Adipocyte (in vitro differentiated cells): ENCODE data around the gene TMEM52B.
A peak's percentile ranks its signal among the peaks of the same experiment; 100 is the strongest.

Experiments
- DNase-seq: peaks from one replicate; pipeline ENCODE4 v3.0.0-alpha.2; 2015; ENCODE audit warnings: low read depth
- H3K27me3 ChIP-seq: replicated peaks from 2 replicates; pipeline ENCODE4 v1.7.0; 2013; ENCODE audit warnings: mild to moderate bottlenecking, low read length, moderate library complexity; ENCODE audit not compliant: control insufficient read depth, insufficient read depth
- H3K36me3 ChIP-seq: 2 replicates; pipeline ENCODE4 v1.7.0; 2013; ENCODE audit warnings: low read length, mild to moderate bottlenecking, moderate library complexity; ENCODE audit not compliant: control insufficient read depth, insufficient read depth, severe bottlenecking
- H3K4me1 ChIP-seq: 2 replicates; pipeline ENCODE4 v1.7.0; 2013; ENCODE audit warnings: mild to moderate bottlenecking, low read length, moderate library complexity; ENCODE audit not compliant: control insufficient read depth, insufficient read depth
- H3K4me3 ChIP-seq: 2 replicates; pipeline ENCODE4 v1.7.0; 2013; ENCODE audit warnings: mild to moderate bottlenecking, low read length, moderate library complexity
- H3K9ac ChIP-seq: 2 replicates; pipeline ENCODE4 v1.7.0; 2013; ENCODE audit warnings: mild to moderate bottlenecking, low read length, moderate library complexity
- H3K9me3 ChIP-seq: 2 replicates; pipeline ENCODE4 v1.7.0; 2013; ENCODE audit warnings: mild to moderate bottlenecking, low read length, moderate library complexity; ENCODE audit not compliant: control insufficient read depth

The TMEM52B gene

DNA sequence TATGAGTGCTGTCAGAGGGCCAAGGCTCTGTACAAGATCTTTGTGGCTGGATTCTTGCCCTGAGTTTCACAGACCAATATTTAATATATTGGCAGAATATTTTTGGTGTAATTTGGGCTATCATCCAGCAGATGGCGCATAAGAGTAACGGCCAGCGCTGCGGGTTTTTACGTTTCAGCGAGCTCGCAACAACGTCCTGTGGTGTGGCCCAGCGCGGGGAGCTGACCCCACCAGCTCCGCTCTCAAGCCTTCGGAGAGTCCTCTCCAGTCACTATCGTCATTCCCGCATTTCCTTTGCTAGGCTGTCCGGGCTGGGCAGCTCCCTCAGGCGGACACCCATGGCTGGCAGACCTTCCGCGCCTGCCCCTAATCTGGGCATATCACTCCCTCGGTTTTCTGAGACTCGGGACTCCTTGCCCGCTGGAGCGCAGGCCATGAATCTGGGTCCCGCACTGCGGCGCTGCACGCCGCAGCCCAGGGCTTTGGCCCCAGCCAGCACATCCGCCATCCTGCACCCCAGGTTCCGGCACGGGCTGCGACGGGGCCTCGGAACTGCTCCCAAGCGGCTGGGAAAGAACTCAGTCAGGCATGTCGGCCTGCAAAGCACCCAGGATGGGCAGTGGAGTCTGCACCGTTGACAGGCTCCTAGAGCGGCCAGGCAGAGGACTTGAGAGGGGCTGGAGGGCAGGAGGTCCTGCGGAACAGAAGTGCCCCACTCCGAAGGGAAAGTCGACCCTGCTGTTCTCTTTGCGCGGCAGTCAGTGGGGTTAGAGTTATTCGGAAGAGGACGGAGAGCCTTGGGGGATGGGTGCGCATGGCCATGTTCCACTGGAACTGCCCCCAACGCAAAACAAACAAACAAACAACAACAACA lies 25.3 kb upstream of the TMEM52B start:
- H3K4me1 ChIP-seq, result peaks cover 16% of the 10 kb centered on the region
- DNase-seq, result peak; percentile 85
- H3K27me3 ChIP-seq, result no peaks in the 10 kb centered on the region
- no peaks in the 10 kb centered on the region for H3K9me3 ChIP-seq
- H3K36me3 ChIP-seq, result no peaks in the 10 kb centered on the region
- peak overlapping the region; percentile 84 for H3K9ac ChIP-seq
- peak overlapping the region; percentile 79 for H3K4me3 ChIP-seq

DNA sequence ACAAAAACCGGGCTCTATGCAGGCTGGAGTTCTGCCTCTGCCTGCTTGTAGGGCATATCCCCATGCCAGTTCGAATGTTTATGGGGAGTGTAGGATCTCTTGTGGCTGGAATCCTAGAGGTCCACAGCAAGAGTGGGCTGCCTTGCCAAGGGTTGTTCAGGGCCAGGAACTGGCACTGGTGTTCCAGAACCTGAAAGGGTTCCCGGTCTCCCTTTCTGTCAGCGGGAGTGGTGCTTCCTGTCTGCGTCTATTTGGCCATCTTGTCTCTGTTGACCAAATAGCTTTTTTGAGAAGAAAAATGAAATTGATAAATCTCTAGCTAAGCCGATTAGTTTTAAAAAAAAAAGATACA lies 24.7 kb upstream of the TMEM52B start:
- Histone ChIP-seq H3K9me3 (no peaks in the 10 kb centered on the region), H3K4me3 (peak overlapping the region; percentile 79), H3K4me1 (peaks cover 16% of the 10 kb centered on the region), H3K9ac (peak overlapping the region; percentile 84), H3K27me3 (no peaks in the 10 kb centered on the region), H3K36me3 (no peaks in the 10 kb centered on the region)
- DNase-seq, result no peak

DNA sequence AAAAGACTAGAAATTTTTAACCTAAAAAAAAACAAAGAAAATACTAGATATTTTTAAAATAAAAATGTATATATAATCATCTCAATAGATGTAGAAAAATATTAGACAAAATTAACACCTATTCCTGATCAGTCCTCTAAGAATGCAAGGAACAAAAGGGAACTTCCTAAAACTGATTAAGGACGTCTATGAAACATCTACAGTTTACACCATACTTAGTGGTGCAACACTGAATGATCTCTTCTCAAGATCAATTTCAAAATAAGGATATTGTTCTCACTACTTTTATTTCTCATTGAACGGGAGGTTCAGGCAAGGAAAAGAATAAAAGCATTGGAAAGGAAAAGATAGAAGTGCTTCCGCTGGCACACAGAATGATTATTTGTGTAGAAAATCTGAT lies 22.9 kb upstream of the TMEM52B start:
- peaks cover 16% of the 10 kb centered on the region for H3K4me1 ChIP-seq
- no peaks in the 10 kb centered on the region for H3K9me3 ChIP-seq
- H3K4me3 ChIP-seq, result no peak overlapping the region
- DNase-seq, result no peak
- H3K9ac ChIP-seq, result no peak overlapping the region
- no peaks in the 10 kb centered on the region for H3K36me3 ChIP-seq
- H3K27me3 ChIP-seq, result no peaks in the 10 kb centered on the region

DNA sequence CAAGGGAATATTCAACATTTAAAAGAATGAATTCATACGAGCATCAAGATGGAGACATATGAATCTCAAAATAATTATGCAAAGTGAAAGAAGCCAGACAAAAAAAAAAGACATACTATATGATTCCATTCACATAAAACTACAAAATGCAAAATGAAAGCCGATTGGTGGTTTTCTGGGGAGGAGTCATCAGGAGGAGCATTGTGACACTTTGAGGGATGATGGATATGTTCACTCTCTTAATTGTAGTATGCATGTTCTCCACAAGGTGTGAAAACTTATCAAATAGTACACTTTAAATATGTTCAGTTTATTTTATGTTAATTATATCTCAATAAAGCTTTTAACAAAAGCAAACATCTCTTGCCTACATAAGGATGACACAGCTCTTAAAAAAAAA lies 20.4 kb upstream of the TMEM52B start:
- no peak for DNase-seq
- no peaks in the 10 kb centered on the region for H3K36me3 ChIP-seq
- no peaks in the 10 kb centered on the region for H3K9me3 ChIP-seq
- H3K4me3 ChIP-seq, result no peak overlapping the region
- peaks cover 8% of the 10 kb centered on the region for H3K4me1 ChIP-seq
- H3K27me3 ChIP-seq, result no peaks in the 10 kb centered on the region
- H3K9ac ChIP-seq, result no peak overlapping the region

DNA sequence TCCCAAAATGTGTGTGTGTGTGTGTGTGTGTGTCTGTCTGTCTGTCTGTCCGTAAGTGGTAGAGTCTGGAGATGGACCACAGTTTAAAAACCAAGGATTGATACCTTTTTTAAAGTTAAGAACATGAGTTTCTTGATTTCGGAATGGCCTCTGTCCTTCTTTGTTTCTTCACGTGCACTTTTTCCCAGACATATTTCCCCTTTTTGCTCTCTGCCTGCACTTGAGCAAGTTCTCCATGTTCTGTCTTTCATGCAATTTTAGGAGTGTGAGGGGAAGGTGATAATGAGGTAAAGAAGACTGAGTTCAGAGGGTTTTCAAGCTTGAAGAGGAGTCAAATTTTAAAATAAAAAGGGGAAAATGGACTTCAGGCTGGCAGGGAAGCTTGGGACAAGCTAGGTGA lies 19.6 kb upstream of the TMEM52B start:
- Histone ChIP-seq H3K9me3 (no peaks in the 10 kb centered on the region), H3K4me3 (no peak overlapping the region), H3K36me3 (no peaks in the 10 kb centered on the region), H3K9ac (no peak overlapping the region), H3K27me3 (no peaks in the 10 kb centered on the region), H3K4me1 (no peaks in the 10 kb centered on the region)
- no peak for DNase-seq

DNA sequence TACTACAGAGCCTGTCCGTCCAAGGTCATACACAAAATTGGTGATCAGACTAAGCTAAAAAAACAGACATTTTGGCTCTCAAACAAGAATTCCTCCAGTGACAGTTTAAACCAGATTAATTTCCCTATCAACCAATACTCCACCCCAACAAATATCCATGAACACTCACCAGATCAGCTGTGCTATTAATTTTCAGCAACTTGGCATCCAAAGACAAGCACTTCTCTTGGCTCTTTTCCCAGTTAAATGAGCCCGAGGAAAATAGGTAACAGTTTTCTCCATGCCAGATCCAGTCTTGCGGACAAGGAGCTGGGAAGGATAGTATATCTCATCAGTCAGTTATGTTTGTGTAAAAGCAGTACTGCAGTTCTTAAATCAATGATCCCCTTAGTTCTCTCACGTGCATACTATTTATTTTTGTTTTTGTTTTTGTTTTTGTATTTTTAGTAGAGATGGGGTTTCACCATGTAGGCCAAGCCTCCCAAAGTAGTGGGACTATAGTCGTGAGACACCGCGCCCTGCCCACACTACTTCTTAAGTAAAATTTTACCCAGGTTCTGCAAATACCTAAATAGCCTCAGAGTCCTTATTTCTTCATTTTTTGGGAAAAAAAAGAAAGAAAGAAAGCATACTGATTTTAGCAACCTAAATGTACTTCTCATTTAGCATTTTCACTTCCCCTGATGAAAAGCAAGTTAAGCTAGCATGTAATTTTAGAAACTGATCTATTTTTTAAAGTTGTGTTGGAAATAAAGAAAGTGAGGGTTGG lies 18.0 kb upstream of the TMEM52B start:
- DNase-seq, result no peak
- Histone ChIP-seq H3K4me1 (no peaks in the 10 kb centered on the region), H3K4me3 (no peak overlapping the region), H3K36me3 (no peaks in the 10 kb centered on the region), H3K27me3 (no peaks in the 10 kb centered on the region), H3K9me3 (no peaks in the 10 kb centered on the region), H3K9ac (no peak overlapping the region)

DNA sequence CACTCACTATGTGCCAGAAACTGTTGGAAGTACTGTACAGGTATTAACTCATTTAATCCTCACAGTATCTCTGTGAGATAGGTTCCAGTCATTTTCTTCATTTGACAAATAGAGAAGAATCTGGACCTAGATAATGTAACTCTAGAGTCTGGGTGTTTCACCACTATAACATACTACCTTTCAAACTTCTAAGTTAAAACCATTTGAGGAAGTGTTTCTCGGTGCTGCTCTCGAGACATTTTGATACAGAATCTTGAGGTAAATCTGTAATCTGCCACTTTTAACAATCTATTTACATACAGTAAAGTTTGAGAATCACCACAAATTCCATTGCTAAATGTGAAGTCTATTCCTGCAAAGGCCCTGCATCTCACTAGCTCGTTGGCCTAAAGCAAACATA lies 15.7 kb upstream of the TMEM52B start:
- DNase-seq, result no peak
- Histone ChIP-seq H3K4me3 (no peak overlapping the region), H3K9ac (no peak overlapping the region), H3K27me3 (no peaks in the 10 kb centered on the region), H3K4me1 (peaks cover 8% of the 10 kb centered on the region), H3K9me3 (no peaks in the 10 kb centered on the region), H3K36me3 (no peaks in the 10 kb centered on the region)

DNA sequence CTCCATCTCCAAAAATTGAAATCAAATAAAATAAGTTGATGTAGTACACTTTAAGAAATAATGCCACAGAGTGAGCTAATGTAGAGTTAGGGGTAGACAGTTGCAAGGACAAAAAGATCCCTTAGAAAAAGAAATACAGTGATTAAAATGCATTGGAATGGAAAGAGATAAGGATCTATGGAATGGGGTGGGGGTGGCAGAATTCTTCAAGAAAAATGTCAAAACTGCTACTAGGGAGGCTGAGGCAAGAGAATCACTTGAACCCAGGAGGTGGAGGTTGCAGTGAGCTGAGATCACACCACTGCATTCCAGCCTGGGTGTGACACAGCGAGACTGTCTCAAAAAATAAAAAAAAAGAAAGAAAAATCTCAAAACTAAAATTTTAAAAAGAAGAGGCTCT lies 13.4 kb upstream of the TMEM52B start:
- H3K9me3 ChIP-seq, result no peaks in the 10 kb centered on the region
- no peaks in the 10 kb centered on the region for H3K36me3 ChIP-seq
- DNase-seq, result no peak
- H3K4me3 ChIP-seq, result no peak overlapping the region
- no peaks in the 10 kb centered on the region for H3K27me3 ChIP-seq
- peaks cover 8% of the 10 kb centered on the region for H3K4me1 ChIP-seq
- H3K9ac ChIP-seq, result no peak overlapping the region

DNA sequence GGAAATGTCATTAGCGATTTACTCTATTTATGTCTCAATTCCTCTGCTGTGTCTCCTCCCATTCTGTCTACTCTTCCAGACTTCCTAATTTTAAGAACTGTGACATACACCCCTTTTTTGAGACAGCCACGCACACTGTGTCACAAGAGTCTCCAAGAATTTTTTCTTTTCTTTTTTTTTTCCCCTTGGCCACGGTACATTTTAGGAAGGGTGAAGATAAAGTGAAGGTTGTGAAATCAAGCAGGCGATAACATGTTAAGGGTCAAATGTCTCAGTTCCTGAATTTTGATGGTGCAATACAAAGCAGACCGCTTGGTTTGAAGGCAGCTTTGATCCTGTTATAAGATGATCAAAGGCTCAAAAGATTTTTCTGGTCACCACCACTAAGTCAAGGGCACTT lies 11.2 kb upstream of the TMEM52B start:
- H3K4me3 ChIP-seq, result peak overlapping the region; percentile 27
- no peaks in the 10 kb centered on the region for H3K27me3 ChIP-seq
- no peaks in the 10 kb centered on the region for H3K36me3 ChIP-seq
- DNase-seq, result peak; percentile 56
- peaks cover 8% of the 10 kb centered on the region for H3K4me1 ChIP-seq
- H3K9ac ChIP-seq, result no peak overlapping the region
- H3K9me3 ChIP-seq, result no peaks in the 10 kb centered on the region

DNA sequence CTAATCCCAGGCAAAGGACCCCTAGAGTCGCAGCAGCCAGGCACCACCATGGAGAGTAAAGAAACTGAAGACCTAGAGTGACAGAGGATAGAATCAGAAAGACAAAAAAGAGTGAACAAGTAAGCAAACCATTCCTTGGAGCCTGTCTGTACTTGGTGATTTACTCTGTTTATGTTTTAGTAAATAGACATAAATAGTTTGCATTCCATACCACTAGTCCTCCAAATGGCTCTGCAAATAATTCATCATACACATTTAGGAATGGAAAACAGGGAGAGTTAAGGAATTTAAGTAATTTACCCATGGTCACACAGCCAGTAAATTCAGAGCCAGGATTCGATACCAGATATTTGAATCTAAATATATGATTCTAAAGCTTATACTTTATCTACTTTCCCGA lies 9.7 kb upstream of the TMEM52B start:
- Histone ChIP-seq H3K9ac (no peak overlapping the region), H3K4me1 (peaks cover 8% of the 10 kb centered on the region), H3K4me3 (no peak overlapping the region), H3K27me3 (no peaks in the 10 kb centered on the region), H3K36me3 (no peaks in the 10 kb centered on the region), H3K9me3 (no peaks in the 10 kb centered on the region)
- peak; percentile 52 for DNase-seq

DNA sequence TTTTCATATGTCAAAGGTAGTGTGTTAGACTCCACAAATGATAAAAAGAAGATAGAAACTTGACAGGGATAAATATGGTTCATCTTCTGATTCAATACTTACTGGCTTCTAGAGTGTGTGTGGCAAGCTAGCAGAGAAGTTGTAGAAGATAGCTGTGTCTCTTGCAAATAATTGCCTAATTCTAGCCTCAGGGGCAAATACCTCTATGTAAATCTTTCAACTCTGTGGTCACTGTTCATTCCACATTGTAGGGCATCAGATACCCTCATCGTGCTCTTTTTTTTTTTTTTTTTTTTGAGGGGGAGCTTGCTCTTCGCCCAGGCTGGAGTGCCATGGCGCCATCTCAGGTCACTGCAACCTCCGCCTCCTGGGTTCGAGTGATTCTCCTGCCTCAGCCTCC lies 8.6 kb upstream of the TMEM52B start:
- Histone ChIP-seq H3K9ac (no peak overlapping the region), H3K27me3 (no peaks in the 10 kb centered on the region), H3K9me3 (no peaks in the 10 kb centered on the region), H3K4me3 (no peak overlapping the region), H3K36me3 (no peaks in the 10 kb centered on the region), H3K4me1 (peaks cover 8% of the 10 kb centered on the region)
- peak; percentile 63 for DNase-seq
